ENCODE measurements around the gene GNL1.
"Not testable (repeated sequence)": the region's sequence is repeated elsewhere in the genome, so short reads cannot be mapped to it uniquely, and the experiment has no call there.

Gene GNL1

GRCh38 chr6:30507849-30508827, 48.2 kb downstream of the GNL1 start:
- no peak for DNase-seq
- intact Hi-C loops (cut with DNase I), result no loop called here

GRCh38 chr6:30500421-30501355, 55.6 kb downstream of the GNL1 start:
- DNase-seq, result peak in 1 of 10 donors; percentile 24
- intact Hi-C loops (cut with DNase I), result no loop called here

- DNase-seq, result peak in 1 of 10 donors; percentile 41
- intact Hi-C loops (cut with DNase I), result not testable (repeated sequence)
These were observed 57.6 kb downstream of the GNL1 start for GRCh38 chr6:30498705-30499104.

- intact Hi-C loops (cut with DNase I), result no loop called here
- peak in 1 of 10 donors; percentile 48 for DNase-seq
These were observed 58.6 kb downstream of the GNL1 start for GRCh38 chr6:30497714-30498113.

- intact Hi-C loops (cut with DNase I); DNase-seq: not testable (repeated sequence)
These were observed 59.1 kb downstream of the GNL1 start for GRCh38 chr6:30497261-30497599.

GRCh38 chr6:30495993-30496392, 60.3 kb downstream of the GNL1 start:
- intact Hi-C loops (cut with DNase I), result no loop called here
- DNase-seq, result peak in 1 of 10 donors; percentile 22

GRCh38 chr6:30495060-30495459, 61.2 kb downstream of the GNL1 start:
- DNase-seq; intact Hi-C loops (cut with DNase I): not testable (repeated sequence)

- DNase-seq, result no peak
- intact Hi-C loops (cut with DNase I), result no loop called here
These were observed 61.9 kb downstream of the GNL1 start for GRCh38 chr6:30494291-30494861.

- intact Hi-C loops (cut with DNase I), result no loop called here
- DNase-seq, result peak in 1 of 10 donors; percentile 35
These were observed 62.5 kb downstream of the GNL1 start for GRCh38 chr6:30493643-30494250.

GRCh38 chr6:30491991-30492952, 64.0 kb downstream of the GNL1 start:
- DNase-seq, result peak in 1 of 10 donors; percentile 27
- intact Hi-C loops (cut with DNase I), result no loop called here
